ENCODE measurements around the gene SPTBN1. TPM values are rescaled to one million over a fixed set of nuclear protein-coding genes. Genes with fewer than 3 reads are reported as not detected.

The SPTBN1 gene
- total and polyA plus RNA-seq, 2 of the 13 experiments (the other 11 are each of a cell fraction or from before 2014, with no cell fraction given), result 123 to 299 TPM

DNA sequence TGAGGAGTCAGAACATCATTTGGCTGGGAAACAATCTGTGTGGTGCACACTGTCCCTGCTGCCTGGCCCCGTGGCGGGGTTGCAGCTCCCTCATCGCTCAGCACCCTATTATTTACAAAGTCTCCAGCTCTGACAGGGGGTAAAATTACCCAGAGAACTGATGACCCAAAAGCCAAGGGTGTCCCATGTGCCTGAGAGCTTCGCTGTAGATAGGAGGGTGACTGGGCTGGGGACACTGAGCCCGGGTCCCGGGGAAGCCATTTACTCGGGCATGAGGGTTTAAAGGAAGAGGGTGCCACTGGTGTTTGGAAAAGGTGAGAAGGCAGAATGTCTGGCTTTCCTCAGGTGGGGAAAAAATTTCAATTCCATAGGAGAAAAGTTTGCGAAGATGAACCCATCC, 219.2 kb downstream of the SPTBN1 start:
- H3K36me3 ChIP-seq (replicated peaks in 1 of 2; ENCODE audit: control insufficient read depth in 1 of 2, insufficient read depth in 2 of 2, low read length in 2 of 2), result peaks cover 3 to 9% of the 10 kb centered on the region in 2 experiments; a peak in 4 of 5 replicates
- FAIRE-seq (no peak), DNase-seq (ENCODE audit: low spot score) (no peak), ATAC-seq (peak; percentile 5; the same call in 2 of the 3 replicates)
- H4K20me1 ChIP-seq (ENCODE audit: insufficient read depth, low read length), result no peaks in the 10 kb centered on the region
- no peak overlapping the region for H3K9ac ChIP-seq (ENCODE audit: insufficient read depth, low read depth, low read length)
- H3K27me3 ChIP-seq (ENCODE audit: control insufficient read depth in 1 of 2, insufficient read depth in 2 of 2, low read length in 2 of 2), result no peaks in the 10 kb centered on the region
- H3K9me3 ChIP-seq (ENCODE audit: low read length), result no peaks in the 10 kb centered on the region
- peaks cover 37% of the 10 kb centered on the region for H3K4me1 ChIP-seq (ENCODE audit: insufficient read depth, low read length)
- intact Hi-C loops (cut with micrococcal nuclease; ENCODE audit: unreplicated experiment) (no loop called here), in situ Hi-C loops (cut with HindIII; ENCODE audit: extremely low pct_ligation_motif_present, low pct_unique_long_range_greater_than_20kb) (no loop called here)
- H3K4me3 ChIP-seq (replicated peaks in 1 of 3; ENCODE audit: insufficient read depth in 1 of 3, low read depth in 2 of 3, low read length in 3 of 3), result no peak overlapping the region
- 95% methylated on average over 8 of the region's 8 CpGs for WGBS (ENCODE audit: low lambda C conversion rate)
- CTCF ChIA-PET (ENCODE audit: low intra/inter-chr PET ratio, low total read pairs), result no interaction called here
- no peak overlapping the region for H3K27ac ChIP-seq (ENCODE audit: extremely low read length, insufficient read depth, low read length)
- H3K4me2 ChIP-seq (ENCODE audit: low read depth, low read length), result no peak overlapping the region
- BruUV-seq (replicated peaks), result no TSS peak
- H3K79me2 ChIP-seq (ENCODE audit: insufficient read depth, low read length), result no peaks in the 10 kb centered on the region
- no peak overlapping the region for H2AFZ ChIP-seq (ENCODE audit: low read length)
- POLR2A ChIA-PET, result interaction anchor here (0.7 kb wide), 1 partner anchor 11 kb away, joined by 3 read pairs; no protein-coding TSS in a partner anchor
- TF ChIP-seq, protein P1, sequence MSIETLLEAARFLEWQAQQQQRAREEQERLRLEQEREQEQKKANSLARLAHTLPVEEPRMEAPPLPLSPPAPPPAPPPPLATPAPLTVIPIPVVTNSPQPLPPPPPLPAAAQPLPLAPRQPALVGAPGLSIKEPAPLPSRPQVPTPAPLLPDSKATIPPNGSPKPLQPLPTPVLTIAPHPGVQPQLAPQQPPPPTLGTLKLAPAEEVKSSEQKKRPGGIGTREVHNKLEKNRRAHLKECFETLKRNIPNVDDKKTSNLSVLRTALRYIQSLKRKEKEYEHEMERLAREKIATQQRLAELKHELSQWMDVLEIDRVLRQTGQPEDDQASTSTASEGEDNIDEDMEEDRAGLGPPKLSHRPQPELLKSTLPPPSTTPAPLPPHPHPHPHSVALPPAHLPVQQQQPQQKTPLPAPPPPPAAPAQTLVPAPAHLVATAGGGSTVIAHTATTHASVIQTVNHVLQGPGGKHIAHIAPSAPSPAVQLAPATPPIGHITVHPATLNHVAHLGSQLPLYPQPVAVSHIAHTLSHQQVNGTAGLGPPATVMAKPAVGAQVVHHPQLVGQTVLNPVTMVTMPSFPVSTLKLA (IDR thresholded peaks at IDR 0.05), result no peak
- TF ChIP-seq, protein P2, sequence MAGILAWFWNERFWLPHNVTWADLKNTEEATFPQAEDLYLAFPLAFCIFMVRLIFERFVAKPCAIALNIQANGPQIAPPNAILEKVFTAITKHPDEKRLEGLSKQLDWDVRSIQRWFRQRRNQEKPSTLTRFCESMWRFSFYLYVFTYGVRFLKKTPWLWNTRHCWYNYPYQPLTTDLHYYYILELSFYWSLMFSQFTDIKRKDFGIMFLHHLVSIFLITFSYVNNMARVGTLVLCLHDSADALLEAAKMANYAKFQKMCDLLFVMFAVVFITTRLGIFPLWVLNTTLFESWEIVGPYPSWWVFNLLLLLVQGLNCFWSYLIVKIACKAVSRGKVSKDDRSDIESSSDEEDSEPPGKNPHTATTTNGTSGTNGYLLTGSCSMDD (CRISPR knock-in tag; IDR thresholded peaks at IDR 0.05), result no peak
- TF ChIP-seq FOXC1 (CRISPR knock-in tag; IDR thresholded peaks at IDR 0.05; ENCODE audit: borderline replicate concordance), result no peak
- TF ChIP-seq, protein P3, sequence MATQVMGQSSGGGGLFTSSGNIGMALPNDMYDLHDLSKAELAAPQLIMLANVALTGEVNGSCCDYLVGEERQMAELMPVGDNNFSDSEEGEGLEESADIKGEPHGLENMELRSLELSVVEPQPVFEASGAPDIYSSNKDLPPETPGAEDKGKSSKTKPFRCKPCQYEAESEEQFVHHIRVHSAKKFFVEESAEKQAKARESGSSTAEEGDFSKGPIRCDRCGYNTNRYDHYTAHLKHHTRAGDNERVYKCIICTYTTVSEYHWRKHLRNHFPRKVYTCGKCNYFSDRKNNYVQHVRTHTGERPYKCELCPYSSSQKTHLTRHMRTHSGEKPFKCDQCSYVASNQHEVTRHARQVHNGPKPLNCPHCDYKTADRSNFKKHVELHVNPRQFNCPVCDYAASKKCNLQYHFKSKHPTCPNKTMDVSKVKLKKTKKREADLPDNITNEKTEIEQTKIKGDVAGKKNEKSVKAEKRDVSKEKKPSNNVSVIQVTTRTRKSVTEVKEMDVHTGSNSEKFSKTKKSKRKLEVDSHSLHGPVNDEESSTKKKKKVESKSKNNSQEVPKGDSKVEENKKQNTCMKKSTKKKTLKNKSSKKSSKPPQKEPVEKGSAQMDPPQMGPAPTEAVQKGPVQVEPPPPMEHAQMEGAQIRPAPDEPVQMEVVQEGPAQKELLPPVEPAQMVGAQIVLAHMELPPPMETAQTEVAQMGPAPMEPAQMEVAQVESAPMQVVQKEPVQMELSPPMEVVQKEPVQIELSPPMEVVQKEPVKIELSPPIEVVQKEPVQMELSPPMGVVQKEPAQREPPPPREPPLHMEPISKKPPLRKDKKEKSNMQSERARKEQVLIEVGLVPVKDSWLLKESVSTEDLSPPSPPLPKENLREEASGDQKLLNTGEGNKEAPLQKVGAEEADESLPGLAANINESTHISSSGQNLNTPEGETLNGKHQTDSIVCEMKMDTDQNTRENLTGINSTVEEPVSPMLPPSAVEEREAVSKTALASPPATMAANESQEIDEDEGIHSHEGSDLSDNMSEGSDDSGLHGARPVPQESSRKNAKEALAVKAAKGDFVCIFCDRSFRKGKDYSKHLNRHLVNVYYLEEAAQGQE (IDR thresholded peaks at IDR 0.05; ENCODE audit: borderline replicate concordance in 1 of 2, low read depth in 1 of 2, low read length in 2 of 2), result no peak
- TF ChIP-seq, protein P4, sequence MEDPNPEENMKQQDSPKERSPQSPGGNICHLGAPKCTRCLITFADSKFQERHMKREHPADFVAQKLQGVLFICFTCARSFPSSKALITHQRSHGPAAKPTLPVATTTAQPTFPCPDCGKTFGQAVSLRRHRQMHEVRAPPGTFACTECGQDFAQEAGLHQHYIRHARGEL (CRISPR knock-in tag; IDR thresholded peaks at IDR 0.05), result no peak
- TF ChIP-seq, protein P5, sequence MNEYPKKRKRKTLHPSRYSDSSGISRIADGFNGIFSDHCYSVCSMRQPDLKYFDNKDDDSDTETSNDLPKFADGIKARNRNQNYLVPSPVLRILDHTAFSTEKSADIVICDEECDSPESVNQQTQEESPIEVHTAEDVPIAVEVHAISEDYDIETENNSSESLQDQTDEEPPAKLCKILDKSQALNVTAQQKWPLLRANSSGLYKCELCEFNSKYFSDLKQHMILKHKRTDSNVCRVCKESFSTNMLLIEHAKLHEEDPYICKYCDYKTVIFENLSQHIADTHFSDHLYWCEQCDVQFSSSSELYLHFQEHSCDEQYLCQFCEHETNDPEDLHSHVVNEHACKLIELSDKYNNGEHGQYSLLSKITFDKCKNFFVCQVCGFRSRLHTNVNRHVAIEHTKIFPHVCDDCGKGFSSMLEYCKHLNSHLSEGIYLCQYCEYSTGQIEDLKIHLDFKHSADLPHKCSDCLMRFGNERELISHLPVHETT (CRISPR knock-in tag; conservative IDR thresholded peaks at IDR 0.05), result no peak
- TF ChIP-seq ZFAT (CRISPR knock-in tag; conservative IDR thresholded peaks at IDR 0.05), result no peak
- TF ChIP-seq, protein P6, sequence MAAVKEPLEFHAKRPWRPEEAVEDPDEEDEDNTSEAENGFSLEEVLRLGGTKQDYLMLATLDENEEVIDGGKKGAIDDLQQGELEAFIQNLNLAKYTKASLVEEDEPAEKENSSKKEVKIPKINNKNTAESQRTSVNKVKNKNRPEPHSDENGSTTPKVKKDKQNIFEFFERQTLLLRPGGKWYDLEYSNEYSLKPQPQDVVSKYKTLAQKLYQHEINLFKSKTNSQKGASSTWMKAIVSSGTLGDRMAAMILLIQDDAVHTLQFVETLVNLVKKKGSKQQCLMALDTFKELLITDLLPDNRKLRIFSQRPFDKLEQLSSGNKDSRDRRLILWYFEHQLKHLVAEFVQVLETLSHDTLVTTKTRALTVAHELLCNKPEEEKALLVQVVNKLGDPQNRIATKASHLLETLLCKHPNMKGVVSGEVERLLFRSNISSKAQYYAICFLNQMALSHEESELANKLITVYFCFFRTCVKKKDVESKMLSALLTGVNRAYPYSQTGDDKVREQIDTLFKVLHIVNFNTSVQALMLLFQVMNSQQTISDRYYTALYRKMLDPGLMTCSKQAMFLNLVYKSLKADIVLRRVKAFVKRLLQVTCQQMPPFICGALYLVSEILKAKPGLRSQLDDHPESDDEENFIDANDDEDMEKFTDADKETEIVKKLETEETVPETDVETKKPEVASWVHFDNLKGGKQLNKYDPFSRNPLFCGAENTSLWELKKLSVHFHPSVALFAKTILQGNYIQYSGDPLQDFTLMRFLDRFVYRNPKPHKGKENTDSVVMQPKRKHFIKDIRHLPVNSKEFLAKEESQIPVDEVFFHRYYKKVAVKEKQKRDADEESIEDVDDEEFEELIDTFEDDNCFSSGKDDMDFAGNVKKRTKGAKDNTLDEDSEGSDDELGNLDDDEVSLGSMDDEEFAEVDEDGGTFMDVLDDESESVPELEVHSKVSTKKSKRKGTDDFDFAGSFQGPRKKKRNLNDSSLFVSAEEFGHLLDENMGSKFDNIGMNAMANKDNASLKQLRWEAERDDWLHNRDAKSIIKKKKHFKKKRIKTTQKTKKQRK (IDR thresholded peaks at IDR 0.05; ENCODE audit: low read length), result no peak
- TF ChIP-seq ZMAT3 (CRISPR knock-in tag; conservative IDR thresholded peaks at IDR 0.05), result no peak
- no peak for TF ChIP-seq FOXM1 (CRISPR knock-in tag; IDR thresholded peaks at IDR 0.05)
- TF ChIP-seq ZFP37 (CRISPR knock-in tag; IDR thresholded peaks at IDR 0.05; ENCODE audit: borderline replicate concordance), result no peak
